Measurements from ENCODE around the gene COX20.

Gene COX20

DNA sequence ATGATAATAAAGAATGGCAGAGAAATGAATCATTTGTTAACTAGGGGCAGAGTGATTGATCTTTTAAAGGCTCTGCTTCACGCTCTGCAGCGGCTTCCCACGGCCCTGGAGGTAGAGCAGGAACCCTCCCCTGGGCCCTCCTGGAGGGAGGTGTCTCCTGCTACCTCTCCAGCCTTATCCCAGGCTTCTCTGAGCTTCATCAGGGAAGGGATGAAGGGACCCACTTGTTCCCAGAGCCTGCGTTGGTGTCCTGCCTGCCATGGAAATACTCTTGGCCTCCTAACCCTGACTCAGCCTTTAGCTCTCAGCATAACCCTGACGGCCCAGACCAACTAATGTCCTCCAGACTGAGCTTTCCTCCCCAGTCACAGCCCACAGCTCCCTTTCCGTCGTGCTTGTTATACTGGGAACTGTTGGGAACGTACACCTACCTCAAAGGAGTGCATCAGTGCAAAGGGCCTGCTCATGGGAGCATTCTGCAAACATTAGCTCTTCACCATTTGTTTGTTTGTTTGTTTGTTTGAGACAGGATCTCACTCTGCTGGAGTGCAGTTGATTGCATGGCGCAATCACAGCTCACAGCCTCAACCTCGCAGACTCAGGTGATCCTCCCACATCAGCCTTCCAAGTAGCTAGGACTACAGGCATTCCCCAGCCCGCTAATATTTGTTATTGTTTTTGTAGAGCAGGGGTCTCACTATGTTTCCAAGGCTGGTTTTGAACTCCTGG, 46.3 kb downstream of the COX20 start:
- DNase-seq: no peak

DNA sequence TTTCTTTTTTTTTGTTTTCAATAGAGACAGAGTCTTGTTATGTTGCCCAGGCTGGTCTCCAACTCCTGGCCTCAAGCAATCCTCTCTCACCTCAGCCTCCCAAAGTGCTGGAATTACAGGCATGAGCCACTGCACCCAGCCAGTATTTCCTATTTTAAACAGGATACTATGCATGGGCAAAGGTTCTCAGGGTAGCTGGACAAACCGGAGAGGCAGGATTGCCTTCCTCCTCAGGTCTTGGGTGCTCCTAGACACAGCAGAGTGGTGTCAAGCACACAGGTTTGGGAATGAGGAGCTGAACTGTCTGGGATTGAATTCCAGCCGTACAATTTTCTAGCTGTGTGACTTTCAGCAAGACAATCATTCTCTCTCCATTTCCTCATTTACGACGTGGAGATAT, 51.8 kb downstream of the COX20 start:
- no peak for DNase-seq

- DNase-seq: no peak
These were observed 58.4 kb downstream of the COX20 start for GRCh38 chr1:244893836-244894235.
